Progenitor cell of endocrine pancreas (in vitro differentiated cells): ENCODE data around the gene NRG2. TPM values are rescaled to one million over a fixed set of nuclear protein-coding genes. Genes with fewer than 3 reads are reported as not detected.

Experiments used
- DNase-seq: peaks from one replicate; pipeline ENCODE4 v3.0.0; 2021; ENCODE audit warnings: low spot score; ENCODE audit not compliant: unreplicated experiment
- H3K27ac Mint-ChIP-seq: 2 replicates; pipeline ENCODE4 v1.8.0; 2021; ENCODE audit warnings: mild to moderate bottlenecking, moderate library complexity, mixed read lengths
- H3K27me3 Mint-ChIP-seq: 2 replicates; pipeline ENCODE4 v1.8.0; 2021; ENCODE audit warnings: mixed read lengths
- H3K36me3 Mint-ChIP-seq: 2 replicates; pipeline ENCODE4 v1.8.0; 2022; ENCODE audit warnings: mixed read lengths; ENCODE audit not compliant: insufficient read depth
- H3K4me1 Mint-ChIP-seq: 2 replicates; pipeline ENCODE4 v1.8.0; 2021; ENCODE audit warnings: low read depth, mixed read lengths
- H3K4me3 Mint-ChIP-seq: 2 replicates; pipeline ENCODE4 v1.8.0; 2021; ENCODE audit warnings: low read depth, mild to moderate bottlenecking, moderate library complexity, mixed read lengths
- H3K9me3 Mint-ChIP-seq: 2 replicates; pipeline ENCODE4 v1.8.0; 2021; ENCODE audit warnings: low read depth, mixed read lengths
- total RNA-seq: library from RNA; stranded (reverse); gene quantifications from 2 replicates; pipeline ENCODE4 v1.2.1, GENCODE V29; 2021
- TF ChIP-seq, protein P1 (sequence below): fragments of 200-600 bp; sonication (generic); IDR thresholded peaks from one replicate; pipeline ENCODE4 v1.5.0; 2021; ENCODE audit warnings: antibody characterized with exemption, mild to moderate bottlenecking; ENCODE audit not compliant: unreplicated experiment

Gene NRG2
- total RNA-seq, 1 donor from 2014 or later = 5.5 TPM

DNA sequence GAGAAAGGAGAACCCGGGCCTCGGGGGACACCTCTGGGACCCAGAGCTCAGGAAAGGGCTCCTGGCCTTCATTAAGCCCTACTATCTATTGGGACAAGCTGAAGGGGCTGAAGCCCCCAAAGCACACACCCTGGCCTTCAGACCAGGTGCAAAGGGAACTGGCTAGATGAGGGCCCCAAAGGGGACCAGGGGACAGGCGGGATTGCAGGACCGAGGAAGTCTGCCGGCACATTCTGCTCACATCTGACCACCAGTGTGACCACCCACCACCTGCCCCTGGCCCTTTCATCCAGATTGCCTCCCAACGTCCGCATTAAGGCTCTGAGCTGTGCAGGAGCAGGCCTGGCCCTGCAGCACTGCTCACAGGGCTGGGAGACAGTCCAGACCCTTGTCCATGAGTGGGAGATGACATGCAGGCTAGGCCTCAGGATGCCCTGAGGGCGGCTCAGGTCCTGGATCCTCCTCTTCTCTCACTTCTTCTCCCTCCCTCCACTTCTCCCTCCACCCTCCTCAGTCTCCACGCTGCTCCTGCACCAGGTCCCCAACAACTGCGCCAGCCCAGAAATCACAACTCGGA is 228.3 kb downstream of the NRG2 start:
- no peaks in the 10 kb centered on the region for H3K4me1 Mint-ChIP-seq
- H3K27ac Mint-ChIP-seq = no peak overlapping the region
- peaks cover 2% of the 10 kb centered on the region for H3K36me3 Mint-ChIP-seq
- TF ChIP-seq, protein P1, sequence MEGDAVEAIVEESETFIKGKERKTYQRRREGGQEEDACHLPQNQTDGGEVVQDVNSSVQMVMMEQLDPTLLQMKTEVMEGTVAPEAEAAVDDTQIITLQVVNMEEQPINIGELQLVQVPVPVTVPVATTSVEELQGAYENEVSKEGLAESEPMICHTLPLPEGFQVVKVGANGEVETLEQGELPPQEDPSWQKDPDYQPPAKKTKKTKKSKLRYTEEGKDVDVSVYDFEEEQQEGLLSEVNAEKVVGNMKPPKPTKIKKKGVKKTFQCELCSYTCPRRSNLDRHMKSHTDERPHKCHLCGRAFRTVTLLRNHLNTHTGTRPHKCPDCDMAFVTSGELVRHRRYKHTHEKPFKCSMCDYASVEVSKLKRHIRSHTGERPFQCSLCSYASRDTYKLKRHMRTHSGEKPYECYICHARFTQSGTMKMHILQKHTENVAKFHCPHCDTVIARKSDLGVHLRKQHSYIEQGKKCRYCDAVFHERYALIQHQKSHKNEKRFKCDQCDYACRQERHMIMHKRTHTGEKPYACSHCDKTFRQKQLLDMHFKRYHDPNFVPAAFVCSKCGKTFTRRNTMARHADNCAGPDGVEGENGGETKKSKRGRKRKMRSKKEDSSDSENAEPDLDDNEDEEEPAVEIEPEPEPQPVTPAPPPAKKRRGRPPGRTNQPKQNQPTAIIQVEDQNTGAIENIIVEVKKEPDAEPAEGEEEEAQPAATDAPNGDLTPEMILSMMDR = no peak
- DNase-seq = no peak
- H3K4me3 Mint-ChIP-seq = no peak overlapping the region
- H3K27me3 Mint-ChIP-seq = peaks cover 55% of the 10 kb centered on the region
- H3K9me3 Mint-ChIP-seq = peaks cover 6% of the 10 kb centered on the region

DNA sequence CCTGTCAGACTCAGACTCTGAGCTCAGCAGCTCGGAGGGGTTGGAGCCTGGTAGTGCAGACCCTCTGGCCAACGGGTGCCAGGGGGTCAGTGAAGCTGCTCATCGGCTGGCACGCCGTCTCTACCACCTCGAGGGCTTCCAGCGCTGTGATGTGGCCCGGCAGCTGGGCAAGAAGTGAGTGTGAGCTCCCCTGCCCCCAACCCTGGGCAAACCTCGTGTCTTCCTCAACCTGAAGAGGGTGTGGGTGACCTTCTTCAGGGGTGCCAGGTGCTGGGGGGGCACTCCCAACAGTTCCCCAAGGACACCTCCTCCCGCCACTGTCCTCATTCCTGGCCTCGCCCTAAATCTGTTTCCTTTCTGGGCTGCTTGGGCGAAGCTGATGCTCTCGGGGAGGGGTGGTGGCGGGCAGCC is 228.9 kb downstream of the NRG2 start:
- DNase-seq = no peak
- TF ChIP-seq, protein P1 = no peak
- no peaks in the 10 kb centered on the region for H3K4me1 Mint-ChIP-seq
- H3K36me3 Mint-ChIP-seq = peaks cover 2% of the 10 kb centered on the region
- H3K27me3 Mint-ChIP-seq = peaks cover 50% of the 10 kb centered on the region
- no peak overlapping the region for H3K27ac Mint-ChIP-seq
- peaks cover 6% of the 10 kb centered on the region for H3K9me3 Mint-ChIP-seq
- no peak overlapping the region for H3K4me3 Mint-ChIP-seq

DNA sequence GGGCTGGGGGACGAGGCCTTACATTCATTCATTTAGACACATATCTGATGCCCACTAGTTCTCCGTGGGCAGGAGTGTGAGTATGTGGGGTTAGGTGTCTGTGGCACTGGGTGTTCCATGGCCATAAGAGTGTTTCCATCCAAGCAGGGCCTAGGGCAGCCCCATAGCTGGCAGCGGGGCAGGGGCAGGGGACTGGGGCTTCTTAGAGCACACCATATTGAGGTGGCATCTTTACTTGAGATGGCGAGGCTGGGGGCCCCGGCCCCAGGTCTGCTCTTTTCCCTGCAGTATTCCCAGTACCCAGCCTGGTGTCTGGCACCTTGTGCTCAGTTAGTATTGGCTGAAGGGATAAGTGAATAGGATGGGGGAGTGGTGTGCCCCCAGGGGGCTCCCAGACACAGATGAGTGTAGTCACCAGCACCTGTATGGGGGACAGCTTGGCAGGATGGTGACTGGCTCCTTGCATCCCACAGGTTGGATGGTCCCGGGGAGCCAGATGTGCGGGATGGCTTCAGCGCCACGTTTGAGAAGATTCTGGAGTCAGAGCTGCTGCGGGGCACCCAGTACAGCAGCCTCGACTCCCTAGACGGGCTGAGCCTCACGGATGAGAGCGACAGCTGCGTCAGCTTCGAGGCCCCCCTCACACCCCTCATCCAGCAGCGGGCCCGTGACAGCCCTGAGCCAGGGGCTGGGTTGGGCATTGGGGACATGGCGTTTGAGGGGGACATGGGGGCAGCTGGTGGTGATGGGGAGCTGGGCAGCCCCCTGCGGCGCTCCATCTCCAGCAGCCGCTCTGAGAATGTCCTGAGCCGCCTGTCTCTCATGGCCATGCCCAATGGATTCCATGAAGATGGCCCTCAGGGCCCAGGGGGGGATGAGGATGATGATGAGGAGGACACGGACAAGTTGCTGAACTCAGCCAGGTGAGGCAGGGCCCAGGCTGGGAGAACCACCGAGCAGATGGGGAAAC is 230.0 kb downstream of the NRG2 start:
- TF ChIP-seq, protein P1 = no peak
- H3K27me3 Mint-ChIP-seq = peaks cover 44% of the 10 kb centered on the region
- H3K36me3 Mint-ChIP-seq = no peaks in the 10 kb centered on the region
- H3K27ac Mint-ChIP-seq = no peak overlapping the region
- H3K4me3 Mint-ChIP-seq = no peak overlapping the region
- H3K9me3 Mint-ChIP-seq = no peaks in the 10 kb centered on the region
- H3K4me1 Mint-ChIP-seq = no peaks in the 10 kb centered on the region
- DNase-seq = no peak

DNA sequence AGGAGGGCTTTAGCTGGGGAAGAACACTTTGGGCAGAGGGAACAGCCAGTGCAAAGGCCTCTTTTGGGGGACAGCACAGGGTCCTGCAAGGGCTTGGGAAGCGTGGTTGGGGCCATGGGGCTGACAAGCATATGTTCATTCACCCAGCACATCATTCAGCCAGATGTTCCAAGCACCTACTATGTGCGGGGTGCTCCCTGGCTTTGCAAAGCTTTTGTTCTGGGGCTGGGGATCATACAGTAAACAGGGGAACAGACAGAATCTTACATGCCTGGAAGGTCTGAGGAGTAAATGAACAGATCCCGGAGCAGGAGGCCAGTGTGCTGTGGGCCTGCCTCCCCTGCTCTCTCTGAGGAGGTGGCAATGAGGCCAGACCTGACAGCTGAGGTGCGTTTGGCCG is 230.8 kb downstream of the NRG2 start:
- TF ChIP-seq, protein P1 = no peak
- Mint-ChIP-seq H3K27ac (no peak overlapping the region), H3K9me3 (no peaks in the 10 kb centered on the region), H3K36me3 (no peaks in the 10 kb centered on the region), H3K4me1 (no peaks in the 10 kb centered on the region), H3K27me3 (peaks cover 41% of the 10 kb centered on the region), H3K4me3 (no peak overlapping the region)
- DNase-seq = no peak

DNA sequence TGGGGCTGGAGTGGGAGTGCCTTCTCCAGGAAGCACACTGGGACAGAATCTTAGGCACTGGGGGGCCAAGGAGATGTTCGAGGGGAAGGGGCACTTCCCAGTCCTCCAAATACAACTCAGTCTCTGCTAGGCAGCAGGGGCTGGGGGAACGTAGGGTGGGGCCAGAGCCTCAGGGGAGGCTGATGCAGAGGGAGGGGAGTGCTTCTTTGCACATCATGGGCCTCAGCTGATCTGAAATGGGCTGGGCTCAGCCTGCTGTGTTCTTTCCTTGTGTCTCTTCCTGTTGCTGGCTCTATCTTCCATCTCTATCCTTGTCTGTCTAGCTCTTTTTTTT is 231.9 kb downstream of the NRG2 start:
- Mint-ChIP-seq H3K9me3 (no peaks in the 10 kb centered on the region), H3K4me1 (no peaks in the 10 kb centered on the region), H3K27me3 (peaks cover 36% of the 10 kb centered on the region), H3K4me3 (no peak overlapping the region), H3K27ac (no peak overlapping the region), H3K36me3 (no peaks in the 10 kb centered on the region)
- TF ChIP-seq, protein P1 = no peak
- no peak for DNase-seq
